ENCODE data around the gene TOMM20.

Gene TOMM20

DNA sequence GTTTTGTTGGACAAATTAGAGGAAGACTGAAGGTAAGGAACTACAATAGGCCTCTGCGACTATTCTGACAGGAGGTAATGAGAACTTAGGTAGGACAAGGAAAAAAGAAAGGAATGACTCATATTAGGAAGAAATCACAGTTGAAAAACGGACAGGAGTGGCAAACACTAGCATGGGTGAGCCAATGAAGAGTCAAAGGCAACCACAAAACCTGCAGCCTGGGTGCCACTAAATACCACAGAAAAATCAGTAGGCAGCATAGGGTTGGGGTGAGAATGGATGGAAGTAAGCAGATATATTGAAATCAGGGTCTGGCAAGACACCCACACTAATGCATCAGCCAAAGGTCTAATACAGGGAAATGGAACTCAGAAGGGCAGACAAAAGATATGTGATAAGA, 22.4 kb upstream of the TOMM20 start:
- TF ChIP-seq, protein P1, sequence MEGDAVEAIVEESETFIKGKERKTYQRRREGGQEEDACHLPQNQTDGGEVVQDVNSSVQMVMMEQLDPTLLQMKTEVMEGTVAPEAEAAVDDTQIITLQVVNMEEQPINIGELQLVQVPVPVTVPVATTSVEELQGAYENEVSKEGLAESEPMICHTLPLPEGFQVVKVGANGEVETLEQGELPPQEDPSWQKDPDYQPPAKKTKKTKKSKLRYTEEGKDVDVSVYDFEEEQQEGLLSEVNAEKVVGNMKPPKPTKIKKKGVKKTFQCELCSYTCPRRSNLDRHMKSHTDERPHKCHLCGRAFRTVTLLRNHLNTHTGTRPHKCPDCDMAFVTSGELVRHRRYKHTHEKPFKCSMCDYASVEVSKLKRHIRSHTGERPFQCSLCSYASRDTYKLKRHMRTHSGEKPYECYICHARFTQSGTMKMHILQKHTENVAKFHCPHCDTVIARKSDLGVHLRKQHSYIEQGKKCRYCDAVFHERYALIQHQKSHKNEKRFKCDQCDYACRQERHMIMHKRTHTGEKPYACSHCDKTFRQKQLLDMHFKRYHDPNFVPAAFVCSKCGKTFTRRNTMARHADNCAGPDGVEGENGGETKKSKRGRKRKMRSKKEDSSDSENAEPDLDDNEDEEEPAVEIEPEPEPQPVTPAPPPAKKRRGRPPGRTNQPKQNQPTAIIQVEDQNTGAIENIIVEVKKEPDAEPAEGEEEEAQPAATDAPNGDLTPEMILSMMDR (IDR thresholded peaks at IDR 0.05; ENCODE audit: low read depth, low read length, missing control alignments): no peak
- no peak overlapping the region for H3K4me3 ChIP-seq (replicated peaks; ENCODE audit: low read depth, low read length)
- no peak for DNase-seq (ENCODE audit: extremely low read depth, low read depth)

DNA sequence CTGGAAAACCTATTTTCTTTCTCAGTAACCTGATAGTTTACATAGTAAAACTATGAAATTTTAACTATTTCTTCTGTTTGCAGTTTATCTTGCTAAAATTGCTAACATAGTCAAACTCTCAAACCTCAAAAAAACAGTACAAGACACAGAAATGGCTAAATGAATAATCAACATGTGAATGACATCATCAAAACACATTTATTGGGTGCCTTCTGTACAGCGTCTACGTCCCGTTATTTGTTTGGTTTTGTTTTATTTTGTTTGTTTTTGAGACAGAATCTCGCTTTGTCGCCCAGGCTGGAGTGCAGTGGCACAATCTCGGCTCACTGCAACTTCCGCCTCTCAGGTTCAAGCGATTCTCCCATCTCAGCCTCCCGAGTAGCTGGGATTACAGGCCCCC, 21.2 kb upstream of the TOMM20 start:
- no peak for DNase-seq (ENCODE audit: extremely low read depth, low read depth)
- TF ChIP-seq, protein P1 (IDR thresholded peaks at IDR 0.05; ENCODE audit: low read depth, low read length, missing control alignments): no peak
- H3K4me3 ChIP-seq (replicated peaks; ENCODE audit: low read depth, low read length): no peak overlapping the region

DNA sequence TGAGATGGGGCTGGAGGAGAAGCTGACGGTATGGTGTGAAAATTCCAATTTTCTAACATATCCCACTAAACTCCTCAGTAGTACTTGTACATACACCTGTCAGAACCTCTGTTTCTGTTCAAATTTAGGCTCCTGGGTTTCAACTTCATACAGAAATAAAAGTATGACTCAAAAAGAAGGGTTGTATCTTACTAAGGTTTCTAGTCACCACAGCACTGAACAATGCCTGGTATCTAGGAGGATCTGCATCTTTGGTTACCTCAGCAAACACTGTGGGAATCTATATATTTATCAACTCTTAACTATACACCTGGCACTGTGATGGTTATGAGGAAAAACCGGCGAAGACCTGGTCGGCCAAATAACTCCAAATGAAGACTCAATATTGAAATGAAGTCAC, 18.6 kb upstream of the TOMM20 start:
- no peak for DNase-seq (ENCODE audit: extremely low read depth, low read depth)
- no peak overlapping the region for H3K4me3 ChIP-seq (replicated peaks; ENCODE audit: low read depth, low read length)

DNA sequence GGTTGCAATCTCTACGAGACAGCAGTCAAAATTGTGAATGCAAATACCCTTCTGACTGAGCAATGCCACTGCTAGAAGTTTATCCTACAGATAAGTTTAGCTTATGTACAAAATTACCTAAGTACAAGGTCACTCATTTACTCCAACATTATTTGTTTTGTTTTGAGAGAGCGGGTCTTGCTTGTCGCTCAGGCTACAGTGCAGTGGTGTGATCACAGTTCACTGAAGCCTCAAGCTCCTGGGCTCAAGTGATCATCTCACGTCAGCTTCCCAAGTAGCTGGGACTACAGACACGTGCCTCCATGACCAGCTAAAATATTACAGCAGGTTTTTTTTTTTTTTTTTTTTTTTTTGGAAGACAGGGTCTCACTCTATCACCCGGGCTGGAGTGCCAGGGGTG, 17.0 kb upstream of the TOMM20 start:
- TF ChIP-seq, protein P1 (IDR thresholded peaks at IDR 0.05; ENCODE audit: low read depth, low read length, missing control alignments): no peak
- DNase-seq (ENCODE audit: extremely low read depth, low read depth): no peak
- no peak overlapping the region for H3K4me3 ChIP-seq (replicated peaks; ENCODE audit: low read depth, low read length)

More for the DNA sequence above, 18.6 kb upstream of the TOMM20 start:
- TF ChIP-seq, protein P1 (IDR thresholded peaks at IDR 0.05; ENCODE audit: low read depth, low read length, missing control alignments): no peak

DNA sequence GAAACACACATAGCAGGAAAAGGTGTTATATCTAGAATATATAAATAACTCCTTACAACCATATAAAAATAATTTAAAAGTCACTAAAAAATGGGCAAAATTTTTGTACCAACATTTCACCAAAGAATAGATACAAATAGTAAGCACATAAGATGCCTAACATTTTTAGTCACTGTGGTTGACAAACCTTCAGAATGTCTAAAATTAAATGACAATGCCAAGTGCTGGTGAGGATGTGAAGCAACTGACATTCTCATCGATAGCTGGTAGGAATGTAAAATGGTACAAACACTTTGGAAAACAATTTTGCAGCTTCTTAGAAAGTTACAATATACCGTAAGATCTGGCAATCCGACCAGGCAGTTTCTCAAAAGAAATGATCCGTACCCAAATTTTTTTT, 14.4 kb upstream of the TOMM20 start:
- no peak overlapping the region for H3K4me3 ChIP-seq (replicated peaks; ENCODE audit: low read depth, low read length)
- TF ChIP-seq, protein P1 (IDR thresholded peaks at IDR 0.05; ENCODE audit: low read depth, low read length, missing control alignments): no peak
- no peak for DNase-seq (ENCODE audit: extremely low read depth, low read depth)

DNA sequence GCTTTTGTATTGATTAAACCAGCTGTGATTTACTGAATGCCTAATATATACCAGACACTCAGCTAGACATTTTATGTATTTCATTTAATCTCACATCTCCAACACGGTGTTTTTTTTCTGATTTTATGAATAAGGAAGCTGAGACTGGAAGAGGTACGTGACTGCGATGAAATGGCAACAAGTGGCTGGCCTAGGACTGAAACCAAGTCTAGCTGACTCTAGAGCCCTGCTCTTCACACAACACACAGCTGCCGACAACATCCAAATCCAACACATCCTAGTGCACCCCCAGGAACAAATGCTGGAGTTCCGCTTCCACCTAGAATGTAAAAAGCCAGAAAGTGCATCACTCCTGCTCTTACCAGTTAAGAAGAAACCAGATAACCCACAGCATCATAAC, 10.7 kb upstream of the TOMM20 start:
- TF ChIP-seq, protein P1 (IDR thresholded peaks at IDR 0.05; ENCODE audit: low read depth, low read length, missing control alignments): no peak
- H3K4me3 ChIP-seq (replicated peaks; ENCODE audit: low read depth, low read length): no peak overlapping the region
- no peak for DNase-seq (ENCODE audit: extremely low read depth, low read depth)

DNA sequence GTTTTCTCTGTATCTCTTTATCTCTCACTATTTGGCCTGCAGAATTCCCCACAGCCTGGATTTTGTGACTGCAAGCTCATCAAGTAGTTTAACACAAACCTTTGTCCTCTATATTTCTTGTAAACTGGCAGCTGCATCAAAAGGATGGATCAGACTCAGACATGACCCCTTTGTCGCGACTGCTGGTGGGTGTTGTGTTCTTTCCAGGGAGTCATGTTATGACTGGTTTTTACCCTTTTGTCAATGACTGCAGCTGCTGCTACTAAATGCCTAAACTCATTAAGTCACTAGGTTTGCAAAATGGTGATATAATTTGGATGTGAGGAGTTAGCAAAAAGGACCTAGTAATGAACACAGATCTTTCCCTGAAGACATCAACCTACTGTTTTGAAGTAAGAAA, 10.2 kb upstream of the TOMM20 start:
- TF ChIP-seq, protein P1 (IDR thresholded peaks at IDR 0.05; ENCODE audit: low read depth, low read length, missing control alignments): no peak
- no peak for DNase-seq (ENCODE audit: extremely low read depth, low read depth)
- no peak overlapping the region for H3K4me3 ChIP-seq (replicated peaks; ENCODE audit: low read depth, low read length)

All from HFF-Myc (cell line).